Astrocyte (in vitro differentiated cells and primary cell): ENCODE results near the gene TBC1D2. TPM values are rescaled to one million over a fixed set of nuclear protein-coding genes. Genes with fewer than 3 reads are reported as not detected.

Experiments
- DNase-seq: peaks from one replicate; pipeline ENCODE4 v3.0.0-alpha.2; 2010; ENCODE audit warnings: low read depth
- FAIRE-seq: peaks from 2 replicates; lab custom pipeline; 2011; peaks lifted over from hg19 to GRCh38; lab: Jason Lieb, UNC
- H2AFZ ChIP-seq: 2 replicates; pipeline ENCODE4 v1.6.0; 2012; ENCODE audit warnings: low read depth, low read length, inconsistent platforms
- H3K27ac ChIP-seq: 2 replicates; pipeline ENCODE4 v1.5.1; 2011; ENCODE audit warnings: low read depth, low read length, inconsistent platforms
- H3K27me3 ChIP-seq: 2 replicates; pipeline ENCODE4 v1.6.0; 2011; ENCODE audit warnings: low read length, inconsistent platforms; ENCODE audit not compliant: insufficient read depth
- H3K36me3 ChIP-seq: 2 replicates; pipeline ENCODE4 v1.5.1; 2011; ENCODE audit warnings: low read length, inconsistent platforms; ENCODE audit not compliant: insufficient read depth
- H3K4me1 ChIP-seq: 2 replicates; pipeline ENCODE4 v1.5.1; 2011; ENCODE audit warnings: low read length, inconsistent platforms; ENCODE audit not compliant: insufficient read depth
- H3K4me2 ChIP-seq: 2 replicates; pipeline ENCODE4 v1.6.0; 2012; ENCODE audit warnings: low read length, inconsistent platforms
- H3K4me3 ChIP-seq: 2 replicates; pipeline ENCODE4 v1.5.1; 2011; ENCODE audit warnings: low read depth, mild to moderate bottlenecking, low read length, inconsistent platforms; ENCODE audit not compliant: insufficient read depth
- H3K79me2 ChIP-seq: 2 replicates; pipeline ENCODE4 v1.6.0; 2012; ENCODE audit warnings: mild to moderate bottlenecking, low read length, inconsistent platforms; ENCODE audit not compliant: insufficient read depth
- H3K9ac ChIP-seq: 2 replicates; pipeline ENCODE4 v1.6.0; 2012; ENCODE audit warnings: mild to moderate bottlenecking, low read length, inconsistent platforms
- H3K9me3 ChIP-seq: 2 replicates; pipeline ENCODE4 v1.5.1; 2012; ENCODE audit warnings: low read depth, mild to moderate bottlenecking, low read length, inconsistent platforms; ENCODE audit not compliant: insufficient read depth
- H4K20me1 ChIP-seq: 2 replicates; pipeline ENCODE4 v1.6.0; 2012; ENCODE audit warnings: low read length, inconsistent platforms; ENCODE audit not compliant: insufficient read depth
- H3K27ac Mint-ChIP-seq: one replicate; pipeline ENCODE4 v1.8.0; 2021; ENCODE audit warnings: mild to moderate bottlenecking, mixed read lengths; ENCODE audit not compliant: unreplicated experiment
- H3K27me3 Mint-ChIP-seq: one replicate; pipeline ENCODE4 v1.8.0; 2021; ENCODE audit warnings: low read depth, mixed read lengths; ENCODE audit not compliant: unreplicated experiment
- H3K36me3 Mint-ChIP-seq: one replicate; pipeline ENCODE4 v1.8.0; 2021; ENCODE audit warnings: low read depth, mixed read lengths; ENCODE audit not compliant: unreplicated experiment
- H3K4me1 Mint-ChIP-seq: one replicate; pipeline ENCODE4 v1.8.0; 2021; ENCODE audit warnings: low read depth, mixed read lengths; ENCODE audit not compliant: unreplicated experiment
- H3K4me3 Mint-ChIP-seq: one replicate; pipeline ENCODE4 v1.8.0; 2021; ENCODE audit warnings: mild to moderate bottlenecking, moderate library complexity, mixed read lengths; ENCODE audit not compliant: unreplicated experiment
- H3K9me3 Mint-ChIP-seq: one replicate; pipeline ENCODE4 v1.8.0; 2021; ENCODE audit warnings: mild to moderate bottlenecking, mixed read lengths; ENCODE audit not compliant: unreplicated experiment
- CTCF ChIP-seq: IDR thresholded peaks from 2 replicates; pipeline ENCODE4 v1.5.1; 2011; ENCODE audit warnings: low read depth, mild to moderate bottlenecking, inconsistent platforms, low read length, moderate library complexity; ENCODE audit not compliant: insufficient read depth
- EZH2 ChIP-seq: IDR thresholded peaks from 2 replicates; pipeline ENCODE4 v1.6.1; 2012; ENCODE audit warnings: mild to moderate bottlenecking, low read length, inconsistent platforms; ENCODE audit not compliant: insufficient read depth
- total RNA-seq: library from RNA; stranded (reverse); gene quantifications from 2 replicates; pipeline ENCODE4 v1.2.1, GENCODE V29; 2021

The TBC1D2 gene
- total RNA-seq, 1 donor from 2014 or later: 9.6 TPM

GRCh38 chr9:98303633-98304125, 48.2 kb upstream of the TBC1D2 start:
- no peaks in the 10 kb centered on the region for H3K36me3 ChIP-seq
- Mint-ChIP-seq H3K4me1 (no peaks in the 10 kb centered on the region), H3K27me3 (peaks cover 22% of the 10 kb centered on the region), H3K4me3 (no peak overlapping the region), H3K9me3 (peaks cover 1% of the 10 kb centered on the region), H3K27ac (no peak overlapping the region), H3K36me3 (peaks cover 3% of the 10 kb centered on the region)
- H3K79me2 ChIP-seq: no peaks in the 10 kb centered on the region
- H3K4me3 ChIP-seq: no peak overlapping the region
- no peak overlapping the region for H3K4me2 ChIP-seq
- no peaks in the 10 kb centered on the region for H3K9me3 ChIP-seq
- no peak overlapping the region for H3K27ac ChIP-seq
- no peak for TF ChIP-seq CTCF
- TF ChIP-seq EZH2: no peak
- H3K9ac ChIP-seq: no peak overlapping the region
- DNase-seq: no peak
- H3K4me1 ChIP-seq: no peaks in the 10 kb centered on the region
- H3K27me3 ChIP-seq: no peaks in the 10 kb centered on the region
- H4K20me1 ChIP-seq: no peaks in the 10 kb centered on the region
- no peak overlapping the region for H2AFZ ChIP-seq
- no peak for FAIRE-seq

- H3K9me3 Mint-ChIP-seq: peaks cover 1% of the 10 kb centered on the region
- no peak overlapping the region for H3K27ac ChIP-seq
- no peak overlapping the region for H3K4me2 ChIP-seq
- H3K27me3 Mint-ChIP-seq: peaks cover 19% of the 10 kb centered on the region
- no peak overlapping the region for H3K4me3 ChIP-seq
- H3K79me2 ChIP-seq: no peaks in the 10 kb centered on the region
- H2AFZ ChIP-seq: no peak overlapping the region
- H3K4me1 Mint-ChIP-seq: no peaks in the 10 kb centered on the region
- peak overlapping the region; percentile 26 for H3K27ac Mint-ChIP-seq
- H3K27me3 ChIP-seq: no peaks in the 10 kb centered on the region
- no peak overlapping the region for H3K4me3 Mint-ChIP-seq
- no peaks in the 10 kb centered on the region for H3K9me3 ChIP-seq
- no peak overlapping the region for H3K9ac ChIP-seq
- peaks cover 3% of the 10 kb centered on the region for H3K36me3 Mint-ChIP-seq
- no peaks in the 10 kb centered on the region for H4K20me1 ChIP-seq
- TF ChIP-seq EZH2 (no peak), CTCF (no peak)
- FAIRE-seq (no peak), DNase-seq (no peak)
- no peaks in the 10 kb centered on the region for H3K36me3 ChIP-seq
- H3K4me1 ChIP-seq: no peaks in the 10 kb centered on the region
Measured at GRCh38 chr9:98302938-98303632, 47.6 kb upstream of the TBC1D2 start.

GRCh38 chr9:98302150-98302549, 46.7 kb upstream of the TBC1D2 start:
- peaks cover 18% of the 10 kb centered on the region for H3K27me3 Mint-ChIP-seq

More at GRCh38 chr9:98302150-98302549, 46.7 kb upstream of the TBC1D2 start:
- Histone ChIP-seq H3K27ac (no peak overlapping the region), H3K27me3 (no peaks in the 10 kb centered on the region), H3K79me2 (no peaks in the 10 kb centered on the region), H2AFZ (no peak overlapping the region), H3K4me1 (no peaks in the 10 kb centered on the region), H3K36me3 (no peaks in the 10 kb centered on the region), H3K9me3 (no peaks in the 10 kb centered on the region), H3K4me3 (no peak overlapping the region), H3K9ac (no peak overlapping the region), H4K20me1 (no peaks in the 10 kb centered on the region), H3K4me2 (no peak overlapping the region)
- no peak for FAIRE-seq
- DNase-seq: no peak
- H3K27ac Mint-ChIP-seq: no peak overlapping the region
- H3K4me1 Mint-ChIP-seq: no peaks in the 10 kb centered on the region
- no peak overlapping the region for H3K4me3 Mint-ChIP-seq
- H3K9me3 Mint-ChIP-seq: peaks cover 1% of the 10 kb centered on the region
- TF ChIP-seq EZH2: no peak
- no peak for TF ChIP-seq CTCF
- peaks cover 3% of the 10 kb centered on the region for H3K36me3 Mint-ChIP-seq
